GM19438 (cell line): ENCODE results near the gene KDM4C.

ENCODE experiments used
- ATAC-seq: cut with Tn5 transposase; IDR thresholded peaks from one replicate; pipeline ENCODE4 v1.9.1; 2021; ENCODE audit warnings: low read depth; ENCODE audit not compliant: unreplicated experiment

KDM4C gene

DNA sequence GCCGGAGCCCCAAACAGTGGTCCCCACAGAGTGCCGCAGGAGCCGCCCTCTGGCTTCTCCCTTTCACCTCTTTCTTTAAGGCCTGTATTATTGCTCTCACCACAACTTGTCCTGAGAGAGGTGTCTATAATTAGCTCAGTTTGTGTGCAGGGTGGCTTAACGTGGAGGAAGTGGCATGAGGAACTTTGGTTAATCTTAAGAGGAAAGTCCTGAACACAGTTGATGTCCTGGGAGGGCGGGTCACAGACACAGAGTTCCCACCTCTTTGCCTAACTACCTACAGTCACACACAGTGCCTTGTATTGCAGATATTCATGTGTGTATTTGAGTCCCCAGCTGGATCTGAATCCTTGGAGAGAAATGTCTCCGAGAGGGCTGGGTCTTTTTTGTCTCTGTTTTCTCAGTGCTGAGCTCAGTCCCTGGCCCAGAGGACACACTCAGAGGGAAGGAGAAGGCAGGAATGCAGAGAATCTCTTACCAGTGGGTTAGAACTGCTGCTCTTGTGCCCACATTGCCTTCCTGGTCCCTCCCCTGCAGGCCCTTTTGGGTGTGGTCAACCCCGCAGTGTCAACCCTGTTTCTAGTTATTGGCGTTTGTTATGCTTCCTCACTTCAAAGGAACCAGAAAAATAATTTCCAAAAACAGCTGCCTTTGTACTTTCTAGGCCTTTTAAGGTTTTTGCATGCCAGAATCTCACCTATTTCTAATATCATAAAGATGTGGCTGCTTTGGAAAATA lies 392.5 kb downstream of the KDM4C start:
- ATAC-seq: peak; percentile 73

GRCh38 chr9:7153134-7153533 lies 395.4 kb downstream of the KDM4C start:
- no peak for ATAC-seq

- ATAC-seq: no peak
Measured at GRCh38 chr9:7153566-7153965, 395.8 kb downstream of the KDM4C start.

DNA sequence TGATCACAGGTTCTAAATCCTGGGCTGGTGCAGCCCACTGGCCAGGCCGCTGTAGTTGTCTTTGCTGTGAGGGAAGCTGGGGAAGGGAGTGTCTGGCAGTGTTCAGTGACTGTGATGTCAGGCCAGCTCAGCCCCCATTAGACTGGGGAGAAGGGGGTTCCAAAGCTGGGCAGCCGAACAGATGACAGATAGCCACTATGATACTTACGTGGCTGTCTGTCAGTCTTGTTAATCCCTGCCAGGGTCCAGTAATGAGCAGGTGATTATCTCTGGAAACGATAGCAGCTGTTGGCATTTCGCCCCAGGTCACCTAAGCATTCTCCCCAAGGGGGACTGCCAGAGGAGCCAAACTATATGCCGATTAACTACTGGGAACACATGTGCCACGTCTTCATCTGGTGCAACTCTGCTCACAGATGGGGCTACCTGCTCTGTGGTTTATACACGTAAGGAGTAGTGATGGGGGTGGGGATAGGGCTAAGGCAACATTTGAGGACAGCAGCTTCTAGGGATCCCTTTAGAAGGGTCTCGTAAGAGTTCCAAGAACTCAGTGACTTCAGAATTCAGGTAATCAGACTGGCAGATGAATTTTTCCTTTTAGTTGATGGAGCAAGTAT lies 396.3 kb downstream of the KDM4C start:
- no peak for ATAC-seq

- no peak for ATAC-seq
Measured at GRCh38 chr9:7154650-7155049, 396.9 kb downstream of the KDM4C start.

DNA sequence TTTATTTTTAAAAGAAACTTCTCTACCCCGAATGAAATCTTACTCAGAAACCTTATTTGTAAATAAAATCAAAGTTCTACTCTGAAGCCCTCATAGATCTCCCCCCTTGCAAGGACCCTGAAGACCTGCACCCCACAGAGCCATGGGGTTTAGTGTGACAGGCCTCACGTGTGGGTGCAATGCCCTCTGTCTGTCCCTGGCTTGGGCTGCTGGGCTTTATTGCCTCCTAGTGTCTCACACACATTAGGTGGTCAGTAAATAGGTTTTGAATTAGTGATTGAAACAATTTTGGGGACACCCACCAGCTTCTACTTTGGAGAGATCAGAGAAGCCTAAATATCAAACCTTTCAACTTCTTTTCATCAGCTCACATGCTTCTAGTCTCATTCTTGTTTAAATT lies 403.7 kb downstream of the KDM4C start:
- no peak for ATAC-seq

DNA sequence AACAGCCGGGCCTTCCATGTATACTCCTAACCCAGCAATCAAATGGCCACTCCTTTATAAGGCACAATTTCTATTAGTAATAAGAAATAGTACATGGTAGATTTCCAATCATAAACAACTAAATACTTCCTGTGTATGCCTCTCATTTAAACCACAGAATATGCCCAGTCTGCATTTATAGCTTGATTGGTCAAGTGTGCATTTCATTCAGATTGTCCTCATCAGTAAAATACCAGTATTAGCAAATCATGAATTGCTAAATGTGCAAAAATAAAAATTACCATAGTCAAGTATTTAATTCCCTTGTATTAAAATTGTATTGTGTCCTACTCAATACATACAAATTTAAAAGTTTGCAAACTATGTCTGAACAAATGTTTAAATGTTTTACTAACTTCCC lies 406.2 kb downstream of the KDM4C start:
- no peak for ATAC-seq

GRCh38 chr9:7164440-7165330 lies 406.9 kb downstream of the KDM4C start:
- no peak for ATAC-seq

DNA sequence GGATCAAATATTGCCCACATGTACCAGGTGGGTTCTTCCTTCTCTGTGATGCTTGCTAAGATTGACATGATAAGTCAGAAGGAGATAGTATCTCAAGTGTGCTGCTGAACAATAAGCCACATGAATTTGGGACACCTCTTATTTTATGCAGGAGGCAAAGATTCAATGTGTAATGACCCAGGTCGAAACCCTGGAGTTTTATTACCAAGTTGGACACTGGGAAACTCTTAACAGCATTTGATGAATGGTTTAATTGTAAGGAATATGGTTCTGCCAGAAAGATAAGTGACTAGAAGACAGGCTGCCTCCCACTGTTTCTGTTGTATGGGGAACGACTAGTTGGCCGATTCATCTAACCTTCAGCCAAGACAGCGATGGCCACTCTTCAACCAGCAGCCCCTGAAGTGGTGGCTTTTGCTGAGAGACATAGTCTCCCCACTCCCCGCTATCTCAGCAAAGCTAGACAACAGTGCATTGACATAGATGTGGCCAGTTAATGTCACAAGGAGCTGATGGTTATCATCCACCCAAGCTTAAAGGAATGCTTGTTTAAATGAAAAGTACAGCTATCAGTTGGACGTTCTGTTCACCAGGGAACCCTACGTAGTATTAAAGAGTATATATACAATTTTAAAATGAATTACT lies 407.7 kb downstream of the KDM4C start:
- no peak for ATAC-seq

DNA sequence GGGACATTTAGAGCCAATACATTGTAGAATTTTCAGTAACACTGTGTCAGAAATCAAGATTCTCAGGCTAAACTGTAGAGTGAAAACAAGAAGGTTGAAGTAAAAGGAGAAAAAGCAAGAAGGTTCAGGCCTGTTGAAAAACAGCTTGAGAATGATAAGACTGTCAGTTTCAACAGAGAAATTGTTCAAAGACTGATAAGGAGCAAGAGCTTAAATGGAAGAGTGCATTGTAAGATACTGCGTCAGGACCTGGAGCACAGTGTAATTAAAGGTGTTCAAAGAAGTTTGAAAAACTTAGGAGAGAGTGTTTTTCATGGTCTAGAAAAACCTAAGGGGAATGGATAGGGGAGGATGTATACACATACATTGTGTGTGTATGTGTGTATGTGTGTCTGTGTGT lies 408.3 kb downstream of the KDM4C start:
- no peak for ATAC-seq

GRCh38 chr9:7169717-7170389 lies 412.1 kb downstream of the KDM4C start:
- no peak for ATAC-seq

GRCh38 chr9:7171396-7172153 lies 413.8 kb downstream of the KDM4C start:
- ATAC-seq: no peak

DNA sequence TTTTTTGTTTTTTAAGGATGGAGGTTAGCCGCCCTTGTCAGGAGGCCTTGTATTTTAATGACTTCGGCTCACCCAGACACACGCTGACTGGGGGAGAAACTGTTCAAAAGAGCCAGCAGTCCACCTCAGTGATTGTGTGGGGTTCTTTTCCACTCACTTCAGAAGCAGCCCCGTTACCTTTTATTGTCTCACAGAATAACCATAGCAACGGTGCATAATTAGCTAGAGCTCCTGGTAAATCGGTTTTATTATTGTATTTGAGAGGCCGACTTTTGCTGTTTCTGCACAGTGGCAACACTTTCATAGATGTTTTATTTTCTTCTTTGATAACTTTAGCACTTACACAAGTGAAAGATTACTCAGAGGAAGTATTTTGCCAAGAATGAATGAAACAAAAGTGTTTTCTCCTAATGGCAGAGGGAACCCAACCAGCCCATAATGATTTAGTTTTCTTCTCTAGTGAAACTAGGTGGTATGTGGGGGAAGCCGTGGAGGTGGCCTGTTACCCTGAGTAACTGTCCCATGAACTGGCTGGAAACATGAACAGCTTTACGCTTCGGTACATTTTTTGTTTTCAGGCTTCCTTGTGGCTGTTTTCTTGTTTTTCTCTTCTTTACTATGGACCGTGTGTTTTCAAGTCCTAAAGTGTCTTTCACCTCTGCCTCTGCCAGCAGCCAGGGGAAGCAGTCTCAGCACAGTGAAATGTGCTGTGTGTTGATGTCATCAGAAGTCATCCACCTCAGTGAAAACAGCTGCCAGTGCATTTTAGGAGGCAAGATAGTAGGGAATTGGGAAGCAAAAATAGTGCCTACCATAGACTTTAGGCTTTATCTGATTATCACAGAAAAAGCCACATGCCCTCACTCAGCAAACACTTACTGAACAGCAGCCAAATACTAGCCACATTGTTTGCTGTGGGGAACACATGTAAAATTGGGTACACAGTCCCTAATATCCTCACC lies 414.7 kb downstream of the KDM4C start:
- ATAC-seq: no peak

- no peak for ATAC-seq
Measured at GRCh38 chr9:7173139-7173538, 415.4 kb downstream of the KDM4C start.

DNA sequence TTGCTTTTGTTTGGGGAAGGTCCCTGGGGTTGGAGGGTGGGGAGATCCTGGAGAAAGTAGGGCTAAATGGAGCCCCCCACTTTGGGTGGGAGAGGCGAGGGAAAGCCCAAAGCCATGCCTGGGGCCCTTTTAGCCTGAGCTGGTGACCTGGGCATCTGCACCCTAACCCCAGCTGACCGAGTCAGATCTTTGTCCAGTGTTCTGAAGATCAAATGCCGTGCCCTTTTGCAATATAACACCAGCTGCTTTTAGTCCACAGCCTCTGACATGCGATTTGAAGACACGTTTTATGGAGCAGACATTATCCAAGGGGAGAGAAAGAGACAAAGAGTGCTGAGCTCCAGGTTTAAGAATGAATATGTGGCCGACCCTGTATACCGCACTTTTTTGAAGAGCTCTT lies 416.5 kb downstream of the KDM4C start:
- ATAC-seq: no peak

DNA sequence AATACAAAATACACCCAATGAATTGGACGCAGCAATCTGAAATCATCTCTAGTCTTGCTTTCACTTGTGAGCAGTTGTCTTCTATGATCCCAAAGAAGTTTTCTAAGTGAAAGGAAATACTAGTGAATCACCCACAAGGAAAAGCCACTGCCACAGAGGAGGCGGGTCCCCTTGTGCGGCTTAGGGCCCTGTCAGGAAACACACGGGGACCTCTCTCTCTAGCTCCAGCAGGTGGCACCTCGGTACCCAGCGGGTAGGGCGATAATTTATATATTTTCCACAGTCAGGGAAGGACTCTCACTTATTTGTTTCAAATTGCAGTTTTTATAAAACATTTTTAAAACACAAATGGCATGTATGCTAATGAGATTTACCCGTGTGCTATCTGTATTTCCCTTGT lies 417.1 kb downstream of the KDM4C start:
- no peak for ATAC-seq

- no peak for ATAC-seq
Measured at GRCh38 chr9:7176561-7176960, 418.8 kb downstream of the KDM4C start.

DNA sequence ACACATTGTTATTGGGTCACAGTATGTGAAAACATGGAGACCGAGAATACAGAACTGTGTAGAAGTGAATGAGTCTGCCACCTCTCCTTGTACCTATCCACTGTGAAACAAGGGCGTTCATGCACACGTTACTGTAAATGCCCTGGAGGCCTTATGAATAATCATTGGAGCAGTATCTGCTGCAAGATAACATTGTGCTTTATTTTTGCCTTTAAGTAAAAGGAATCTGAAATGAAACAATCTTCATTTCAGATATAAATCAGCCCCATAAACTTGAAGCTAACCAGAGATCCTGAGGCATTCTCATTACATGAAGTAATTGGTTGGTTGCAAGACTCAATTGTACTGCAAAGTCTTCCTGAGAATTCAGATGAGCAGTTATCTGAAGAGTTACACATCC lies 419.6 kb downstream of the KDM4C start:
- no peak for ATAC-seq

GRCh38 chr9:7178729-7179128 lies 421.0 kb downstream of the KDM4C start:
- no peak for ATAC-seq
